22Rv1 (cell line): ENCODE measurements around the gene SYTL3.

ENCODE experiments used
- CTCF ChIP-seq: fragments of 450-650 bp; IDR thresholded peaks from 2 replicates; pipeline ENCODE4 v1.5.1; 2017; ENCODE audit warnings: mild to moderate bottlenecking
- ZFX ChIP-seq: fragments of 450-650 bp; IDR thresholded peaks from 2 replicates; pipeline ENCODE4 v1.6.1; 2017; ENCODE audit warnings: antibody characterized with exemption, borderline replicate concordance

DNA sequence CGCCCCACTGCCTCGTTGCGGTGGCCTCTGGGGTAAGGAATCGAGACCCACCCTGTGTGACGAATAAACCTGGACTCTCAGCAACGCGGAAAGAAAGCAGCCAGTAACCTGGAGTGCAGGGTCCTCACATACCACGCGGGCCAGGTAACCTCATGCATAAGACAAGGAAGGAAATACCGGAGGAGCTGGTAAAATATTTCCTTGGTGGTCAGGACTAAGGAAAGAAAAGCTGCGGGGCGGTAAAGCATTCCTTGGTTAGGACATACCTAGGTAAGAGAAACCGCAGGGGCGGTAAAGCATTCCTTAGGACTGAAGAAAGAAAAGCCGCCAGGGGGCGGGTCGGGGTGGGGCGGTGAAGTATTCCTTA lies 80.7 kb downstream of the SYTL3 start:
- no peak for TF ChIP-seq CTCF
- TF ChIP-seq ZFX, result no peak
